B cell (primary cell): ENCODE results near the gene ZDHHC24. TPM values are rescaled to one million over a fixed set of nuclear protein-coding genes. Genes with fewer than 3 reads are reported as not detected.

ENCODE experiments used
- ATAC-seq: fragments of 200-7000 bp; cut with Tn5 transposase; one replicate; pipeline ENCODE4 v1.10.0; 2021; ENCODE audit warnings: low read depth, mild to moderate bottlenecking, moderate number of reproducible peaks, moderate library complexity
- CTCF ChIA-PET: fragments of 350-600 bp; sonication (Branson Sonifier 250); formaldehyde crosslinking; loops from one replicate; lab custom pipeline; 2021; ENCODE audit warnings: antibody characterized with exemption, inconsistent platforms; lab: Charles Lee
- POLR2A ChIA-PET: fragments of 350-600 bp; sonication (Branson Sonifier 250); formaldehyde crosslinking; loops from one replicate; lab custom pipeline; 2021; ENCODE audit warnings: antibody characterized with exemption; lab: Charles Lee
- DNase-seq: peaks from one replicate; pipeline ENCODE4 v3.0.0; 2013
- H2AFZ ChIP-seq: 2 replicates; pipeline ENCODE4 v1.6.1; 2012; ENCODE audit warnings: mild to moderate bottlenecking, low read depth, low read length; ENCODE audit not compliant: insufficient read depth, poor library complexity, severe bottlenecking
- H3K27ac ChIP-seq, 2 donors: 1 replicate in 1 of 2; 2 replicates in 1 of 2; pipeline ENCODE4 v1.5.1; 2012 to 2013; ENCODE audit warnings: low read length in 2 of 2, mild to moderate bottlenecking in 2 of 2, moderate library complexity in 1 of 2
- H3K27me3 ChIP-seq, 4 experiments: fragments of 200-600 bp in 1 of 4; sonication (generic) in 1 of 4; replicated peaks in 1 of 4; 1 replicate in 2 of 4; 2 replicates in 2 of 4; pipeline versions ENCODE4 v1.6.1 to v1.7.0; 2013 to 2016; ENCODE audit warnings: low read length in 3 of 4, mild to moderate bottlenecking in 2 of 4, mixed read lengths in 1 of 4, moderate library complexity in 1 of 4; ENCODE audit not compliant: insufficient read depth in 4 of 4, control insufficient read depth in 3 of 4; ENCODE audit errors: control extremely low read depth in 1 of 4
- H3K36me3 ChIP-seq, 2 experiments: replicated peaks in 1 of 2; 1 replicate in 1 of 2; 2 replicates in 1 of 2; pipeline versions ENCODE4 v1.6.1 to v1.7.1; 2013; ENCODE audit warnings: low read length in 1 of 2; ENCODE audit not compliant: insufficient read depth in 2 of 2, control insufficient read depth in 1 of 2; ENCODE audit errors: control extremely low read depth in 1 of 2, extremely low read depth in 1 of 2
- H3K4me1 ChIP-seq, 2 donors: fragments of 200-600 bp in 1 of 2; sonication (generic) in 1 of 2; 1 replicate in 1 of 2; 2 replicates in 1 of 2; pipeline versions ENCODE4 v1.5.1 to v1.6.1; 2013 to 2017; ENCODE audit warnings: low read length in 2 of 2; ENCODE audit not compliant: control insufficient read depth in 2 of 2, insufficient read depth in 2 of 2
- H3K4me2 ChIP-seq: replicated peaks from 2 replicates; pipeline ENCODE3; 2012; ENCODE audit warnings: mild to moderate bottlenecking, low read depth, low read length; ENCODE audit not compliant: poor library complexity, severe bottlenecking
- H3K4me3 ChIP-seq, 5 experiments: fragments of 200-600 bp in 1 of 5; sonication (generic) in 1 of 5; 1 replicate in 3 of 5; 2 replicates in 2 of 5; pipeline versions ENCODE4 v1.5.1 to v1.7.0; 2011 to 2016; ENCODE audit warnings: low read length in 4 of 5, mild to moderate bottlenecking in 4 of 5, low read depth in 2 of 5, control low read depth in 1 of 5, moderate library complexity in 1 of 5; ENCODE audit not compliant: insufficient read depth in 1 of 5; ENCODE audit errors: control extremely low read depth in 1 of 5, extremely low read depth in 1 of 5
- H3K79me2 ChIP-seq: fragments of 200-600 bp; sonication (generic); one replicate; pipeline ENCODE4 v1.6.0; 2016; ENCODE audit warnings: low read length; ENCODE audit not compliant: control insufficient read depth, insufficient read depth
- H3K9ac ChIP-seq: fragments of 200-600 bp; sonication (generic); 2 replicates; pipeline ENCODE4 v1.6.1; 2017; ENCODE audit warnings: mild to moderate bottlenecking, low read length, moderate library complexity
- H3K9me3 ChIP-seq, 3 donors: one replicate each; pipeline versions ENCODE4 v1.6.1 to v1.7.1; 2013; ENCODE audit warnings: low read length in 2 of 3; ENCODE audit not compliant: control insufficient read depth in 2 of 3, insufficient read depth in 1 of 3; ENCODE audit errors: control extremely low read depth in 1 of 3
- H4K20me1 ChIP-seq: 2 replicates; pipeline ENCODE4 v1.6.0; 2012; ENCODE audit warnings: mild to moderate bottlenecking, low read length; ENCODE audit not compliant: insufficient read depth, control insufficient read depth, poor library complexity, severe bottlenecking
- H3K27ac Mint-ChIP-seq: one replicate; pipeline ENCODE4 v1.8.0; 2021; ENCODE audit warnings: mixed read lengths
- H3K27me3 Mint-ChIP-seq: one replicate; pipeline ENCODE4 v1.8.0; 2021; ENCODE audit warnings: mixed read lengths
- H3K4me1 Mint-ChIP-seq: one replicate; pipeline ENCODE4 v1.8.0; 2021; ENCODE audit warnings: mixed read lengths
- H3K4me3 Mint-ChIP-seq: one replicate; pipeline ENCODE4 v1.8.0; 2021; ENCODE audit warnings: mixed read lengths
- H3K9me3 Mint-ChIP-seq: one replicate; pipeline ENCODE4 v1.8.0; 2022; ENCODE audit warnings: mixed read lengths; ENCODE audit not compliant: insufficient read depth
- EZH2 ChIP-seq: IDR thresholded peaks from 2 replicates; pipeline ENCODE4 v1.6.1; 2012; ENCODE audit warnings: borderline replicate concordance, low read depth, mild to moderate bottlenecking, moderate library complexity, low read length; ENCODE audit not compliant: insufficient read depth, poor library complexity, severe bottlenecking
- WGBS: methylation state at CpG from one replicate; pipeline ENCODE4 v1.1.5; 2013; ENCODE audit warnings: missing lambda C conversion rate; ENCODE audit not compliant: insufficient coverage; 5-methylcytosine and 5-hydroxymethylcytosine counted together
- intact Hi-C: fragments of 100-400 bp; cut with micrococcal nuclease; formaldehyde crosslinking; loops from one replicate; pipeline ENCODE4 v1.10.0; 2022
- polyA plus RNA-seq: library from polyadenylated mRNA; depleted of rRNA; stranded (reverse); fragments of >200 nt; gene quantifications from 2 replicates; pipeline ENCODE4 v1.2.3, GENCODE V29; 2012
- total RNA-seq, 2 donors: library from RNA; stranded (reverse); fragments of 120-200 nt in 1 of 2; gene quantifications; 1 replicate in 1 of 2; 2 replicates in 1 of 2; pipeline versions ENCODE4 v1.2.3 to v1.2.4, GENCODE V29; 2013 to 2022
- TF ChIP-seq, protein P1 (sequence below): fragments of 200-600 bp; IDR thresholded peaks from one replicate; pipeline ENCODE4 v1.8.0; 2022; ENCODE audit warnings: antibody characterized with exemption, mild to moderate bottlenecking

ZDHHC24 gene
- total and polyA plus RNA-seq, 2 donors (not counting 1 experiment from before 2014, with no cell fraction given) = 29.7 to 32.6 TPM

DNA sequence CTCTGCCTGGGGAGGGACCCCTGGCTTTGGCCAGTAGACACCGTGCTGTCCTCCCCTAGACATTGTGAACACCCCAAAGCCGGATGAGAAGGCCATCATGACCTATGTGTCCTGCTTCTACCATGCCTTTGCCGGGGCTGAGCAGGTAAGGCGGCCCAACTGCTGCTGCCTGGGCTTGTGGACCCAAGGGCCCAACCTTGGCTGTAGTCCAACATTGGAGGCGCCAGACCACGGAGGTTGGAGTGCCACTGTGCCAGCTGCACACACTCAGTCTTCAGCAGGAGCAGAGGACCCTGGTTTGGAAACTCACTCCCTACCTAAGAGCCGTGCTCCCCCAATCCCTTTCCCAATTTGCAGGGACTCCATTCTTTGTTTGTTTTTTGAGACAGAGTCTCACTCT is 10.2 kb upstream of the ZDHHC24 start:
- no peaks in the 10 kb centered on the region for H3K79me2 ChIP-seq
- H4K20me1 ChIP-seq = no peaks in the 10 kb centered on the region
- Mint-ChIP-seq H3K4me1 (peaks cover 2% of the 10 kb centered on the region), H3K27me3 (peaks cover 23% of the 10 kb centered on the region), H3K4me3 (no peak overlapping the region), H3K27ac (no peak overlapping the region), H3K9me3 (no peaks in the 10 kb centered on the region)
- H3K9me3 ChIP-seq = peaks cover 0 to 4% (median 0%) of the 10 kb centered on the region in 3 donors
- H2AFZ ChIP-seq = no peak overlapping the region
- H3K4me1 ChIP-seq = peaks cover 5 to 6% of the 10 kb centered on the region in 2 donors
- TF ChIP-seq EZH2 = no peak
- TF ChIP-seq, protein P1, sequence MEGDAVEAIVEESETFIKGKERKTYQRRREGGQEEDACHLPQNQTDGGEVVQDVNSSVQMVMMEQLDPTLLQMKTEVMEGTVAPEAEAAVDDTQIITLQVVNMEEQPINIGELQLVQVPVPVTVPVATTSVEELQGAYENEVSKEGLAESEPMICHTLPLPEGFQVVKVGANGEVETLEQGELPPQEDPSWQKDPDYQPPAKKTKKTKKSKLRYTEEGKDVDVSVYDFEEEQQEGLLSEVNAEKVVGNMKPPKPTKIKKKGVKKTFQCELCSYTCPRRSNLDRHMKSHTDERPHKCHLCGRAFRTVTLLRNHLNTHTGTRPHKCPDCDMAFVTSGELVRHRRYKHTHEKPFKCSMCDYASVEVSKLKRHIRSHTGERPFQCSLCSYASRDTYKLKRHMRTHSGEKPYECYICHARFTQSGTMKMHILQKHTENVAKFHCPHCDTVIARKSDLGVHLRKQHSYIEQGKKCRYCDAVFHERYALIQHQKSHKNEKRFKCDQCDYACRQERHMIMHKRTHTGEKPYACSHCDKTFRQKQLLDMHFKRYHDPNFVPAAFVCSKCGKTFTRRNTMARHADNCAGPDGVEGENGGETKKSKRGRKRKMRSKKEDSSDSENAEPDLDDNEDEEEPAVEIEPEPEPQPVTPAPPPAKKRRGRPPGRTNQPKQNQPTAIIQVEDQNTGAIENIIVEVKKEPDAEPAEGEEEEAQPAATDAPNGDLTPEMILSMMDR = no peak
- ChIA-PET POLR2A (no interaction called here), CTCF (no interaction called here)
- intact Hi-C loops = no loop called here
- peaks cover 0 to 26% (median 0%) of the 10 kb centered on the region in 4 experiments for H3K27me3 ChIP-seq
- no peak for ATAC-seq
- no peak for DNase-seq
- no peak overlapping the region for H3K27ac ChIP-seq
- no peak overlapping the region for H3K4me3 ChIP-seq
- no peaks in the 10 kb centered on the region for H3K36me3 ChIP-seq
- no peak overlapping the region for H3K4me2 ChIP-seq
- WGBS = 84% methylated on average over 7 of the region's 7 CpGs
- no peak overlapping the region for H3K9ac ChIP-seq

DNA sequence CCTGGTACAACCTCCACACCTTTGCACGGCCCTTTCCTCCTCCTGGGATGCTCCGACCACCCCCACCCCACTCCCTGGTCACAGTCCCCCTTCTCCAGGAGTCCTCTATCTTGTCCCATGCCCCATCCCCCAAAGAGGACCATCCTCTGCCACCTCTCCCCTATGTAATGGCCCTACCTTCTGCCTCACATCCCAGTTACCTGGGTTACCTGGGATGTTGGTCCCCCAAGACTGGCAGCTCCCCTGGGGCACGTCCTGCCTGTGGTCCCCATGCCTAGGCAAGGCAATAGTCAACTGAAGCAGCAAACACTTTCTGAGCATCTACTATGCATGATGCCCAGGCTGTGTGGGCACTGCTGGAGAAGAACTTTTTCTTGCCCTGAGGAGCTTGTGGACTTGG is 9.6 kb upstream of the ZDHHC24 start:
- peaks cover 5 to 6% of the 10 kb centered on the region in 2 donors for H3K4me1 ChIP-seq
- WGBS = 58% methylated on average over 3 of the region's 3 CpGs
- no peak overlapping the region for H3K27ac ChIP-seq
- no peak overlapping the region for H3K4me3 Mint-ChIP-seq
- H3K27ac Mint-ChIP-seq = no peak overlapping the region
- H3K79me2 ChIP-seq = no peaks in the 10 kb centered on the region
- H4K20me1 ChIP-seq = no peaks in the 10 kb centered on the region
- CTCF ChIA-PET = no interaction called here
- H3K4me3 ChIP-seq = no peak overlapping the region
- H3K9me3 Mint-ChIP-seq = no peaks in the 10 kb centered on the region
- peaks cover 2% of the 10 kb centered on the region for H3K4me1 Mint-ChIP-seq
- peaks cover 20% of the 10 kb centered on the region for H3K27me3 Mint-ChIP-seq
- POLR2A ChIA-PET = no interaction called here
- no peaks in the 10 kb centered on the region for H3K36me3 ChIP-seq
- H3K9ac ChIP-seq = no peak overlapping the region
- peaks cover 0 to 26% (median 0%) of the 10 kb centered on the region in 4 experiments for H3K27me3 ChIP-seq
- intact Hi-C loops = no loop called here
- H3K9me3 ChIP-seq = peaks cover 0 to 4% (median 0%) of the 10 kb centered on the region in 3 donors
- TF ChIP-seq, protein P1 = no peak
- TF ChIP-seq EZH2 = no peak
- DNase-seq (no peak), ATAC-seq (no peak)
- no peak overlapping the region for H3K4me2 ChIP-seq
- H2AFZ ChIP-seq = no peak overlapping the region
